Measurements from ENCODE around the gene ASAP3. TPM values are rescaled to one million over a fixed set of nuclear protein-coding genes. Genes with fewer than 3 reads are reported as not detected.
A peak's percentile ranks its signal among the peaks of the same experiment; 100 is the strongest.

Gene ASAP3
- total and polyA plus RNA-seq, 2 of the 13 experiments (the other 11 are each of a cell fraction or from before 2014, with no cell fraction given) = 32.6 to 37.0 TPM

- TF ChIP-seq, protein P1, sequence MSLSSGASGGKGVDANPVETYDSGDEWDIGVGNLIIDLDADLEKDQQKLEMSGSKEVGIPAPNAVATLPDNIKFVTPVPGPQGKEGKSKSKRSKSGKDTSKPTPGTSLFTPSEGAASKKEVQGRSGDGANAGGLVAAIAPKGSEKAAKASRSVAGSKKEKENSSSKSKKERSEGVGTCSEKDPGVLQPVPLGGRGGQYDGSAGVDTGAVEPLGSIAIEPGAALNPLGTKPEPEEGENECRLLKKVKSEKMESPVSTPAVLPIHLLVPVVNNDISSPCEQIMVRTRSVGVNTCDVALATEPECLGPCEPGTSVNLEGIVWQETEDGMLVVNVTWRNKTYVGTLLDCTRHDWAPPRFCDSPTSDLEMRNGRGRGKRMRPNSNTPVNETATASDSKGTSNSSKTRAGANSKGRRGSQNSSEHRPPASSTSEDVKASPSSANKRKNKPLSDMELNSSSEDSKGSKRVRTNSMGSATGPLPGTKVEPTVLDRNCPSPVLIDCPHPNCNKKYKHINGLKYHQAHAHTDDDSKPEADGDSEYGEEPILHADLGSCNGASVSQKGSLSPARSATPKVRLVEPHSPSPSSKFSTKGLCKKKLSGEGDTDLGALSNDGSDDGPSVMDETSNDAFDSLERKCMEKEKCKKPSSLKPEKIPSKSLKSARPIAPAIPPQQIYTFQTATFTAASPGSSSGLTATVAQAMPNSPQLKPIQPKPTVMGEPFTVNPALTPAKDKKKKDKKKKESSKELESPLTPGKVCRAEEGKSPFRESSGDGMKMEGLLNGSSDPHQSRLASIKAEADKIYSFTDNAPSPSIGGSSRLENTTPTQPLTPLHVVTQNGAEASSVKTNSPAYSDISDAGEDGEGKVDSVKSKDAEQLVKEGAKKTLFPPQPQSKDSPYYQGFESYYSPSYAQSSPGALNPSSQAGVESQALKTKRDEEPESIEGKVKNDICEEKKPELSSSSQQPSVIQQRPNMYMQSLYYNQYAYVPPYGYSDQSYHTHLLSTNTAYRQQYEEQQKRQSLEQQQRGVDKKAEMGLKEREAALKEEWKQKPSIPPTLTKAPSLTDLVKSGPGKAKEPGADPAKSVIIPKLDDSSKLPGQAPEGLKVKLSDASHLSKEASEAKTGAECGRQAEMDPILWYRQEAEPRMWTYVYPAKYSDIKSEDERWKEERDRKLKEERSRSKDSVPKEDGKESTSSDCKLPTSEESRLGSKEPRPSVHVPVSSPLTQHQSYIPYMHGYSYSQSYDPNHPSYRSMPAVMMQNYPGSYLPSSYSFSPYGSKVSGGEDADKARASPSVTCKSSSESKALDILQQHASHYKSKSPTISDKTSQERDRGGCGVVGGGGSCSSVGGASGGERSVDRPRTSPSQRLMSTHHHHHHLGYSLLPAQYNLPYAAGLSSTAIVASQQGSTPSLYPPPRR (CRISPR knock-in tag; IDR thresholded peaks at IDR 0.05; ENCODE audit: borderline replicate concordance) = peak; percentile 64; the same call in 1 of the 2 replicates
- TF ChIP-seq, protein P2, sequence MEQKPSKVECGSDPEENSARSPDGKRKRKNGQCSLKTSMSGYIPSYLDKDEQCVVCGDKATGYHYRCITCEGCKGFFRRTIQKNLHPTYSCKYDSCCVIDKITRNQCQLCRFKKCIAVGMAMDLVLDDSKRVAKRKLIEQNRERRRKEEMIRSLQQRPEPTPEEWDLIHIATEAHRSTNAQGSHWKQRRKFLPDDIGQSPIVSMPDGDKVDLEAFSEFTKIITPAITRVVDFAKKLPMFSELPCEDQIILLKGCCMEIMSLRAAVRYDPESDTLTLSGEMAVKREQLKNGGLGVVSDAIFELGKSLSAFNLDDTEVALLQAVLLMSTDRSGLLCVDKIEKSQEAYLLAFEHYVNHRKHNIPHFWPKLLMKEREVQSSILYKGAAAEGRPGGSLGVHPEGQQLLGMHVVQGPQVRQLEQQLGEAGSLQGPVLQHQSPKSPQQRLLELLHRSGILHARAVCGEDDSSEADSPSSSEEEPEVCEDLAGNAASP (CRISPR knock-in tag; IDR thresholded peaks at IDR 0.05; ENCODE audit: borderline replicate concordance) = peak; percentile 91; the same call in 1 of the 2 replicates
- TF ChIP-seq MBD4 (IDR thresholded peaks at IDR 0.05; ENCODE audit: borderline replicate concordance, low read length) (no peak), ZNF629 (CRISPR knock-in tag; conservative IDR thresholded peaks at IDR 0.05) (no peak), MAX (IDR thresholded peaks at IDR 0.05) (peak; percentile 73), CHD2 (IDR thresholded peaks at IDR 0.05; ENCODE audit: low read depth, low read length) (no peak), JDP2 (CRISPR knock-in tag; IDR thresholded peaks at IDR 0.05; ENCODE audit: borderline replicate concordance) (no peak), ZBTB25 (CRISPR knock-in tag; IDR thresholded peaks at IDR 0.05) (peak; percentile 83; the same call in 1 of the 2 replicates), FOXA1 (IDR thresholded peaks at IDR 0.05) (no peak), FOXA1 (CRISPR knock-in tag; IDR thresholded peaks at IDR 0.05) (peak; percentile 93), ZNF264 (CRISPR knock-in tag; IDR thresholded peaks at IDR 0.05) (no peak), ZNF432 (CRISPR knock-in tag; IDR thresholded peaks at IDR 0.05; ENCODE audit: borderline replicate concordance) (no peak), ZNF660 (CRISPR knock-in tag; IDR thresholded peaks at IDR 0.05; ENCODE audit: borderline replicate concordance, low read depth) (no peak), NFIB (CRISPR knock-in tag; IDR thresholded peaks at IDR 0.05; ENCODE audit: borderline replicate concordance) (no peak), REPIN1 (CRISPR knock-in tag; IDR thresholded peaks at IDR 0.05; ENCODE audit: borderline replicate concordance, low read depth) (peak; percentile 67; the same call in 1 of the 2 replicates)
- TF ChIP-seq, protein P3, sequence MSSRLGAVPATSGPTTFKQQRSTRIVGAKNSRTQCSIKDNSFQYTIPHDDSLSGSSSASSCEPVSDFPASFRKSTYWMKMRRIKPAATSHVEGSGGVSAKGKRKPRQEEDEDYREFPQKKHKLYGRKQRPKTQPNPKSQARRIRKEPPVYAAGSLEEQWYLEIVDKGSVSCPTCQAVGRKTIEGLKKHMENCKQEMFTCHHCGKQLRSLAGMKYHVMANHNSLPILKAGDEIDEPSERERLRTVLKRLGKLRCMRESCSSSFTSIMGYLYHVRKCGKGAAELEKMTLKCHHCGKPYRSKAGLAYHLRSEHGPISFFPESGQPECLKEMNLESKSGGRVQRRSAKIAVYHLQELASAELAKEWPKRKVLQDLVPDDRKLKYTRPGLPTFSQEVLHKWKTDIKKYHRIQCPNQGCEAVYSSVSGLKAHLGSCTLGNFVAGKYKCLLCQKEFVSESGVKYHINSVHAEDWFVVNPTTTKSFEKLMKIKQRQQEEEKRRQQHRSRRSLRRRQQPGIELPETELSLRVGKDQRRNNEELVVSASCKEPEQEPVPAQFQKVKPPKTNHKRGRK (CRISPR knock-in tag; IDR thresholded peaks at IDR 0.05) = no peak
- TF ChIP-seq, protein P4, sequence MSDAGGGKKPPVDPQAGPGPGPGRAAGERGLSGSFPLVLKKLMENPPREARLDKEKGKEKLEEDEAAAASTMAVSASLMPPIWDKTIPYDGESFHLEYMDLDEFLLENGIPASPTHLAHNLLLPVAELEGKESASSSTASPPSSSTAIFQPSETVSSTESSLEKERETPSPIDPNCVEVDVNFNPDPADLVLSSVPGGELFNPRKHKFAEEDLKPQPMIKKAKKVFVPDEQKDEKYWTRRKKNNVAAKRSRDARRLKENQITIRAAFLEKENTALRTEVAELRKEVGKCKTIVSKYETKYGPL (CRISPR knock-in tag; IDR thresholded peaks at IDR 0.05) = no peak
Measured at GRCh38 chr1:23478896-23479665, 4.9 kb downstream of the ASAP3 start (continued).

Data from HepG2 (cell line).